ENCODE data around the gene TMC5.

- no peak for TF ChIP-seq GATA2 (IDR thresholded peaks at IDR 0.05; ENCODE audit: low read depth, low read length)
- no peak for TF ChIP-seq GATA3 (IDR thresholded peaks at IDR 0.05; ENCODE audit: low read depth, low read length)
Measured at GRCh38 chr16:19506965-19507364, 89.3 kb downstream of the TMC5 start.

All from SH-SY5Y (cell line).